H1 (cell line): ENCODE data around the gene ANKMY2. TPM values are rescaled to one million over a fixed set of nuclear protein-coding genes. Genes with fewer than 3 reads are reported as not detected.

Experiments used
- CTCF ChIA-PET: fragments of 300-600 bp; sonication (Branson Sonifier 250); formaldehyde crosslinking; loops from one replicate; lab custom pipeline; 2021; ENCODE audit not compliant: partially characterized antibody; lab: Charles Lee
- POLR2A ChIA-PET: fragments of 300-600 bp; sonication (Branson Sonifier 250); formaldehyde crosslinking; loops from one replicate; lab custom pipeline; 2021; ENCODE audit warnings: inconsistent platforms; ENCODE audit not compliant: partially characterized antibody; lab: Charles Lee
- DNase-seq, 2 experiments: peaks; one replicate each; pipeline versions ENCODE4 v3.0.0 to v3.0.0-alpha.2; 2010 to 2022; ENCODE audit warnings: low spot score in 2 of 2, low read depth in 1 of 2, mixed read lengths in 1 of 2
- FAIRE-seq: peaks from 2 replicates; lab custom pipeline; 2011; peaks lifted over from hg19 to GRCh38; lab: Jason Lieb, UNC
- H2AFZ ChIP-seq: 2 replicates; pipeline ENCODE4 v1.8.1; 2012; ENCODE audit warnings: low read length, inconsistent platforms
- H2AK5ac ChIP-seq: 2 replicates; pipeline ENCODE4 v1.6.1; 2013; ENCODE audit warnings: low read depth, low read length
- H2BK120ac ChIP-seq: replicated peaks from 2 replicates; pipeline ENCODE3; 2013; ENCODE audit warnings: low read depth, low read length, inconsistent platforms
- H2BK12ac ChIP-seq: 2 replicates; pipeline ENCODE4 v1.6.1; 2013; ENCODE audit warnings: low read depth, low read length
- H2BK15ac ChIP-seq: 2 replicates; pipeline ENCODE4 v1.6.1; 2013; ENCODE audit warnings: low read length
- H2BK20ac ChIP-seq: 2 replicates; pipeline ENCODE4 v1.6.1; 2013; ENCODE audit warnings: low read length
- H2BK5ac ChIP-seq: 2 replicates; pipeline ENCODE4 v1.6.1; 2013; ENCODE audit warnings: low read depth, low read length
- H3K14ac ChIP-seq: 2 replicates; pipeline ENCODE4 v1.6.1; 2013; ENCODE audit warnings: inconsistent platforms; ENCODE audit not compliant: insufficient read length
- H3K18ac ChIP-seq: 2 replicates; pipeline ENCODE4 v1.6.1; 2013; ENCODE audit warnings: low read length; ENCODE audit errors: extremely low read depth
- H3K23ac ChIP-seq: 2 replicates; pipeline ENCODE4 v1.6.1; 2013; ENCODE audit warnings: inconsistent platforms; ENCODE audit not compliant: insufficient read length
- H3K23me2 ChIP-seq: 2 replicates; pipeline ENCODE4 v1.6.1; 2013; ENCODE audit warnings: low read depth, low read length
- H3K27ac ChIP-seq: 2 replicates; pipeline ENCODE4 v1.6.1; 2011; ENCODE audit warnings: low read depth, low read length, inconsistent platforms
- H3K27me3 ChIP-seq, 4 experiments: replicated peaks in 1 of 4; 1 replicate in 1 of 4; 2 replicates in 3 of 4; pipeline versions ENCODE4 v1.6.1 to v1.8.1; 2011 to 2013; ENCODE audit warnings: low read length in 3 of 4, mild to moderate bottlenecking in 3 of 4, inconsistent platforms in 2 of 4, mixed read lengths in 2 of 4, moderate library complexity in 1 of 4; ENCODE audit not compliant: control insufficient read depth in 3 of 4, insufficient read depth in 3 of 4; ENCODE audit errors: extremely low read depth in 1 of 4
- H3K36me3 ChIP-seq, 4 experiments: 2 replicates each; pipeline versions ENCODE4 v1.6.1 to v1.8.1; 2011 to 2013; ENCODE audit warnings: mild to moderate bottlenecking in 4 of 4, low read length in 3 of 4, moderate library complexity in 2 of 4, control low read depth in 1 of 4, inconsistent platforms in 1 of 4; ENCODE audit not compliant: insufficient read depth in 4 of 4, control insufficient read depth in 2 of 4
- H3K4ac ChIP-seq: replicated peaks from 2 replicates; pipeline ENCODE3; 2013; ENCODE audit warnings: low read length, low read depth, mixed read lengths, inconsistent platforms; ENCODE audit not compliant: insufficient read length
- H3K4me1 ChIP-seq, 4 experiments: replicated peaks in 1 of 4; 1 replicate in 1 of 4; 2 replicates in 3 of 4; pipeline versions ENCODE4 v1.6.1 to v1.8.1; 2011 to 2013; ENCODE audit warnings: low read length in 3 of 4, inconsistent platforms in 2 of 4, mixed read lengths in 1 of 4; ENCODE audit not compliant: insufficient read depth in 4 of 4, control insufficient read depth in 3 of 4
- H3K4me2 ChIP-seq, 2 experiments: 2 replicates each; pipeline versions ENCODE4 v1.6.1 to v1.8.1; 2011 to 2013; ENCODE audit warnings: low read depth in 2 of 2, low read length in 2 of 2, control low read depth in 1 of 2, inconsistent platforms in 1 of 2, mild to moderate bottlenecking in 1 of 2; ENCODE audit not compliant: insufficient read depth in 1 of 2
- H3K4me3 ChIP-seq, 4 experiments: fragments of 200-600, 300-600 bp in 1 of 4; sonication (generic), shearing (Covaris generic), sonication (Bioruptor Twin) in 1 of 4; 2 replicates each; pipeline versions ENCODE4 v1.5.1 to v1.8.1; 2011 to 2016; ENCODE audit warnings: low read length in 4 of 4, low read depth in 3 of 4, control low read depth in 2 of 4, inconsistent platforms in 2 of 4, mild to moderate bottlenecking in 2 of 4, mixed read lengths in 1 of 4, moderate library complexity in 1 of 4; ENCODE audit not compliant: insufficient read depth in 2 of 4; ENCODE audit errors: extremely low read depth in 1 of 4
- H3K56ac ChIP-seq: replicated peaks from 2 replicates; pipeline ENCODE3; 2013; ENCODE audit warnings: low read depth, mild to moderate bottlenecking, mixed read lengths, low read length, inconsistent platforms; ENCODE audit not compliant: insufficient read length
- H3K79me1 ChIP-seq: 2 replicates; pipeline ENCODE4 v1.6.1; 2013; ENCODE audit warnings: low read depth, low read length, control low read depth
- H3K79me2 ChIP-seq, 2 experiments: 2 replicates each; pipeline versions ENCODE4 v1.6.1 to v1.8.1; 2012 to 2013; ENCODE audit warnings: low read length in 2 of 2, mild to moderate bottlenecking in 2 of 2, inconsistent platforms in 1 of 2; ENCODE audit not compliant: insufficient read depth in 2 of 2, control insufficient read depth in 1 of 2
- H3K9ac ChIP-seq, 4 experiments: replicated peaks in 1 of 4; 1 replicate in 1 of 4; 2 replicates in 3 of 4; pipeline versions ENCODE4 v1.6.1 to v1.8.1; 2011 to 2013; ENCODE audit warnings: low read depth in 3 of 4, low read length in 3 of 4, control low read depth in 2 of 4, mild to moderate bottlenecking in 2 of 4, moderate library complexity in 2 of 4, inconsistent platforms in 1 of 4; ENCODE audit errors: extremely low read depth in 1 of 4
- H3K9me3 ChIP-seq, 2 experiments: 2 replicates each; pipeline versions ENCODE4 v1.6.1 to v1.8.1; 2012 to 2013; ENCODE audit warnings: mild to moderate bottlenecking in 2 of 2, moderate library complexity in 2 of 2, control low read depth in 1 of 2, inconsistent platforms in 1 of 2, low read depth in 1 of 2, low read length in 1 of 2, mixed read lengths in 1 of 2; ENCODE audit not compliant: insufficient read depth in 2 of 2
- H4K20me1 ChIP-seq, 2 experiments: replicated peaks in 1 of 2; 2 replicates each; pipeline versions ENCODE3 to v1.8.1; 2011 to 2013; ENCODE audit warnings: inconsistent platforms in 2 of 2, low read length in 2 of 2, mild to moderate bottlenecking in 1 of 2; ENCODE audit not compliant: insufficient read depth in 2 of 2, control insufficient read depth in 1 of 2
- H4K5ac ChIP-seq: 2 replicates; pipeline ENCODE4 v1.6.1; 2013; ENCODE audit warnings: low read length, low read depth, mixed read lengths, inconsistent platforms; ENCODE audit not compliant: insufficient read length
- H4K8ac ChIP-seq: 2 replicates; pipeline ENCODE4 v1.8.0; 2013; ENCODE audit warnings: mild to moderate bottlenecking, moderate library complexity, low read length, inconsistent platforms; ENCODE audit not compliant: insufficient read depth; ENCODE audit errors: extremely low read depth
- H4K91ac ChIP-seq: replicated peaks from 2 replicates; pipeline ENCODE3; 2013; ENCODE audit warnings: low read length, mixed read lengths, inconsistent platforms; ENCODE audit not compliant: insufficient read length
- EGR1 ChIP-seq: IDR thresholded peaks from 2 replicates; pipeline ENCODE4 v1.6.1; 2011; ENCODE audit warnings: low read depth, low read length, borderline replicate concordance
- WGBS, 2 experiments: shearing (Covaris generic) in 1 of 2; methylation state at CpG; one replicate each; pipeline versions ENCODE4 v1.1.6 to v1.1.7; 2013 to 2015; ENCODE audit warnings: low lambda C conversion rate in 2 of 2, mixed read lengths in 2 of 2, inconsistent platforms in 1 of 2, low coverage in 1 of 2, missing lambda C conversion rate in 1 of 2; ENCODE audit not compliant: insufficient replicate concordance in 2 of 2, insufficient coverage in 1 of 2, insufficient read length in 1 of 2; ENCODE audit errors: extremely low coverage in 1 of 2, missing lambda C conversion rate in 1 of 2; 5-methylcytosine and 5-hydroxymethylcytosine counted together
- polyA plus RNA-seq, 7 experiments: library from polyadenylated mRNA; depleted of rRNA in 3 of 7; stranded (reverse) in 5 of 7; unstranded in 2 of 7; fragments of >200 nt in 5 of 7; fragments of 200-250 nt in 2 of 7; gene quantifications; 1 replicate in 5 of 7; 2 replicates in 1 of 7; 4 replicates in 1 of 7; pipeline versions ENCODE4 v1.2.1 to v1.2.3, GENCODE V29; 2011 to 2013; ENCODE audit warnings: missing spikeins in 2 of 7, mixed read lengths in 2 of 7
- total RNA-seq: library from RNA; stranded (reverse); fragmentation: NEBNext Ultra II Directional; extraction: Animal tissue kit (Norgen Biotek cat#: 25700); gene quantifications from 2 replicates; pipeline ENCODE4 v1.2.1, GENCODE V29; 2021

ANKMY2 gene
- total and polyA plus RNA-seq, 2 of the 8 experiments (the other 6 are each of a cell fraction or from before 2014, with no cell fraction given) = 5.2 to 9.3 TPM

- no peak overlapping the region for H4K5ac ChIP-seq
- CTCF ChIA-PET = interaction anchor here (0.6 to 0.7 kb wide), 4 partner anchors 27 to 1441 kb away, joined by 3 to 7 read pairs (median 4); no protein-coding TSS in a partner anchor
- TF ChIP-seq EGR1 = no peak
- WGBS, 2 experiments = 89% methylated on average over 4 of the region's 4 CpGs; no CpG with 5 or more reads in 1 of the 2 experiments
- no peak overlapping the region for H3K18ac ChIP-seq
- no peak for FAIRE-seq
- DNase-seq = no peak
- no peak overlapping the region for H2AK5ac ChIP-seq
- H3K56ac ChIP-seq = no peak overlapping the region
- no peak overlapping the region for H3K27ac ChIP-seq
- H3K79me1 ChIP-seq = no peaks in the 10 kb centered on the region
- H2BK5ac ChIP-seq = no peak overlapping the region
- H3K4me2 ChIP-seq = peak overlapping the region; percentile 79 to 94
- no peak overlapping the region for H2BK120ac ChIP-seq
- H4K91ac ChIP-seq = no peak overlapping the region
- no peak overlapping the region for H2BK12ac ChIP-seq
- H3K36me3 ChIP-seq = no peaks in the 10 kb centered on the region
- H2AFZ ChIP-seq = no peak overlapping the region
- peaks cover 7% of the 10 kb centered on the region for H3K23me2 ChIP-seq
- H3K4me3 ChIP-seq = peak overlapping the region; percentile 86 to 97 (median 92)
- H3K9me3 ChIP-seq = no peaks in the 10 kb centered on the region
- POLR2A ChIA-PET = interaction anchor here (0.6 kb wide), 2 partner anchors 364 to 574 kb away, joined by 3 to 4 read pairs; no protein-coding TSS in a partner anchor
- no peak overlapping the region for H3K23ac ChIP-seq
- no peaks in the 10 kb centered on the region for H3K27me3 ChIP-seq
- H2BK15ac ChIP-seq = no peak overlapping the region
- no peak overlapping the region for H4K8ac ChIP-seq
- H3K14ac ChIP-seq = no peak overlapping the region
- no peak overlapping the region for H2BK20ac ChIP-seq
- peaks cover 3 to 15% (median 6%) of the 10 kb centered on the region in 4 experiments; a peak in 4 of 7 replicates for H3K4me1 ChIP-seq
- H3K9ac ChIP-seq = no peak overlapping the region
- peaks cover 6 to 7% of the 10 kb centered on the region in 2 experiments for H4K20me1 ChIP-seq
- peaks cover 7 to 43% of the 10 kb centered on the region in 2 experiments; a peak in 3 of 4 replicates for H3K79me2 ChIP-seq
- H3K4ac ChIP-seq = no peak overlapping the region
These were observed 1.4 kb downstream of the ANKMY2 start for GRCh38 chr7:16644157-16644556.
